GM06990 (cell line): ENCODE data around the gene IFRD2.

ENCODE experiments used
- DNase-seq: peaks from one replicate; pipeline ENCODE4 v3.0.0-alpha.2; 2011; ENCODE audit not compliant: insufficient read length; ENCODE audit errors: extremely low read depth
- H3K27me3 ChIP-seq: replicated peaks from 2 replicates; pipeline ENCODE4 v1.6.0; 2011; ENCODE audit warnings: low read length; ENCODE audit not compliant: control insufficient read depth, insufficient read depth
- H3K36me3 ChIP-seq: 2 replicates; pipeline ENCODE4 v1.5.1; 2011; ENCODE audit warnings: low read length; ENCODE audit not compliant: control insufficient read depth, insufficient read depth
- H3K4me3 ChIP-seq: replicated peaks from 2 replicates; pipeline ENCODE4 v1.5.1; 2011; ENCODE audit warnings: low read depth, mild to moderate bottlenecking, control low read depth, low read length
- CTCF ChIP-seq: IDR thresholded peaks from 2 replicates; pipeline ENCODE4 v1.5.1; 2011; ENCODE audit warnings: low read length, control low read depth, mild to moderate bottlenecking, inconsistent platforms; ENCODE audit not compliant: insufficient read depth, poor library complexity, severe bottlenecking

IFRD2 gene

GRCh38 chr3:50243543-50243895, 48.7 kb downstream of the IFRD2 start:
- no peak for DNase-seq
- Histone ChIP-seq H3K27me3 (no peaks in the 10 kb centered on the region), H3K4me3 (no peak overlapping the region), H3K36me3 (peaks cover 19% of the 10 kb centered on the region)
- TF ChIP-seq CTCF, result no peak

- Histone ChIP-seq H3K27me3 (no peaks in the 10 kb centered on the region), H3K4me3 (no peak overlapping the region), H3K36me3 (peaks cover 15% of the 10 kb centered on the region)
- DNase-seq, result peak; percentile 52
- no peak for TF ChIP-seq CTCF
Measured at GRCh38 chr3:50242851-50243542, 49.2 kb downstream of the IFRD2 start.

DNA sequence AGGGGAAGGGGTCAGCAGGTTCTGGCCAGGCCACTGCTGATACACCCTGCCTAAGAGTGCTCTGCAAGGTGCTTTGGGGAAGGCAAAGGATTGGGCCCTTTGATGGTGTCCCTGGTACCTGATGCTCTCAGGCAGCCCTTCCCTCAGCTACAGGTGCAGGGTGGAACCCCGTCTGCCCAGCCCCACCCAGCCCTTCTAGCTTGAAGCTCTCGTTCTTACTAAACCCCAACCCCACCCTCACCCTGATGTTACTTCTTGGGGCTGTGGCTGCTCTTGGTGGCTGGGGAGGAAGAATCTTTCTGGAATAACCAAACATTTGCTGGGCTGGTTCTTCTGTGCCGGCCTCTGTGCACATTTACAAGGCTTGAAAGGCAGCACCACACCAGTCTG, 49.9 kb downstream of the IFRD2 start:
- Histone ChIP-seq H3K27me3 (no peaks in the 10 kb centered on the region), H3K36me3 (peaks cover 12% of the 10 kb centered on the region), H3K4me3 (peak overlapping the region; percentile 10; the same call in 1 of the 2 replicates)
- no peak for TF ChIP-seq CTCF
- DNase-seq, result no peak

DNA sequence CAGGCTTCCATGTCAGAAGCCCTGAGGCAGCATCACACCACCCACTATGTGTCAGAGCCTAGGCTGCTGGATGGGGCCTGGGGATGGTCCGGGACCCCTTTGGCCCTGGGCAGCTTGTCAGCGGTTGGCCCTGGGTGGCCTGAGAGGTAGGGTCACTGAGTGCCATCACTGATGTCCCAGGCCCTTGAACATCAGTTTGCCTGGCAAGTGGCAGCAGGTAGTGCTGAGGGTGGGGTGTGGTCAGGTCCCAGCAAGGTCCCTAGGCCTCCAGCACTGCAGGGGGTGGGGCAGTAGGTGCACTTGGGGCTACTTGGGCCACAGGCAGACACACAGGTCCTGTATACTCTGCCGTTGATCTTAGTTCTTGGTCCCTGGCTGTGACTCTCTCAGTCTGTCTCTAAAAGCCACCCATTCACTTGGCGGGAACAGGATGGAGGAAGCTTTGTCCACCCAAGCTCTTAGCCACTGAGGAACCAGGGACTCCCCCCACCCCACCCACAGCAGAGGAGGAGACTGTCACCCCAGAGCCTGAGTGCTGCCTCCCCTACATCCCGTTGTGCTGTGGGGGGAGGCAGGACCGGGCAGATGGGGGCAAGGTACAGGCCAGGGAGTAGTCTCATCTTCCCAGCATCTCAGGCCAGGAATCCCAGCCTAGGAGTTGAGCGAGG, 50.4 kb downstream of the IFRD2 start:
- TF ChIP-seq CTCF, result no peak
- DNase-seq, result no peak
- Histone ChIP-seq H3K27me3 (no peaks in the 10 kb centered on the region), H3K36me3 (peaks cover 8% of the 10 kb centered on the region), H3K4me3 (peak overlapping the region; percentile 10; the same call in 1 of the 2 replicates)

DNA sequence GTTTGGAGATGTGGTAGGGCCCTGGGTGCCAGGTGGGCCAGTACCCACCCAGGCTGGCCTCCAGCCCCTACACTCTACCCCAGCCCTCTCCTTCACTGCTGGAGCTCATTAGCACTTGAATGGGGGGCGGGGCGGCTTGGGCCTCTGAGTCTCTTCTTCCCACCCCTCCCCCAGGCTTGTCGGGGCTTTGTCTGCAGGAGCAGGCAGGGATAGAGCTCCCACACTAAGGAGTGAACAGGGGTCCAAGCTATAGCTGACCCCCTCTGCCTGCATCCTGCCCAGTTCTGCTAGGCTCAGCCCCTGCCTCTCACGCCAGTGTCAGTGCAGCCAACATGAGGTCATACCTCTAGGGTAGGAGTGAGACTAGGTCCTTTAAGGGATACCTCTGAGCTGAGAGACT, 51.1 kb downstream of the IFRD2 start:
- DNase-seq, result no peak
- TF ChIP-seq CTCF, result no peak
- no peak overlapping the region for H3K4me3 ChIP-seq
- no peaks in the 10 kb centered on the region for H3K27me3 ChIP-seq
- peaks cover 8% of the 10 kb centered on the region for H3K36me3 ChIP-seq
